CD4-positive, alpha-beta T cell treated with Interleukin-15 for 1 hour (primary cell): ENCODE measurements around the gene MIPEP.

ENCODE experiments used
- DNase-seq: peaks from one replicate; pipeline ENCODE4 v3.0.0-alpha.2; 2020

Gene MIPEP

GRCh38 chr13:23849670-23850069, 39.5 kb downstream of the MIPEP start:
- no peak for DNase-seq

- DNase-seq: no peak
Observed at GRCh38 chr13:23848646-23849141, 40.5 kb downstream of the MIPEP start.

GRCh38 chr13:23848019-23848418, 41.2 kb downstream of the MIPEP start:
- DNase-seq: no peak

- no peak for DNase-seq
Observed at GRCh38 chr13:23847497-23847896, 41.7 kb downstream of the MIPEP start.

- DNase-seq: no peak
Observed at GRCh38 chr13:23845105-23845725, 44.0 kb downstream of the MIPEP start.

- no peak for DNase-seq
Observed at GRCh38 chr13:23844132-23844531, 45.1 kb downstream of the MIPEP start.

- DNase-seq: no peak
Observed at GRCh38 chr13:23843436-23843835, 45.8 kb downstream of the MIPEP start.

- no peak for DNase-seq
Observed at GRCh38 chr13:23842406-23842805, 46.8 kb downstream of the MIPEP start.

GRCh38 chr13:23833733-23834611, 55.2 kb downstream of the MIPEP start:
- no peak for DNase-seq

- DNase-seq: no peak
Observed at GRCh38 chr13:23828866-23829265, 60.3 kb downstream of the MIPEP start.

GRCh38 chr13:23828086-23828485, 61.1 kb downstream of the MIPEP start:
- no peak for DNase-seq

- DNase-seq: no peak
Observed at GRCh38 chr13:23825179-23825578, 64.0 kb downstream of the MIPEP start.

- no peak for DNase-seq
Observed at GRCh38 chr13:23824371-23824770, 64.8 kb downstream of the MIPEP start.

- no peak for DNase-seq
Observed at GRCh38 chr13:23822252-23822824, 66.9 kb downstream of the MIPEP start.

- no peak for DNase-seq
Observed at GRCh38 chr13:23820530-23820929, 68.7 kb downstream of the MIPEP start.

GRCh38 chr13:23817830-23818229, 71.4 kb downstream of the MIPEP start:
- DNase-seq: no peak

GRCh38 chr13:23817136-23817535, 72.1 kb downstream of the MIPEP start:
- DNase-seq: no peak

GRCh38 chr13:23813635-23814034, 75.6 kb downstream of the MIPEP start:
- DNase-seq: no peak

- DNase-seq: no peak
Observed at GRCh38 chr13:23811366-23812062, 77.7 kb downstream of the MIPEP start.

GRCh38 chr13:23810685-23811240, 78.4 kb downstream of the MIPEP start:
- DNase-seq: no peak

- no peak for DNase-seq
Observed at GRCh38 chr13:23808803-23809202, 80.4 kb downstream of the MIPEP start.

GRCh38 chr13:23806874-23807526, 82.2 kb downstream of the MIPEP start:
- no peak for DNase-seq
